WTC11 (cell line): ENCODE measurements around the gene PRR33. TPM values are rescaled to one million over a fixed set of nuclear protein-coding genes. Genes with fewer than 3 reads are reported as not detected.

Experiments
- ATAC-seq: fragments of 200-7000 bp; cut with Tn5 transposase; 2 replicates; pipeline ENCODE4 v1.10.0; 2021; ENCODE audit warnings: mild to moderate bottlenecking, moderate library complexity
- CTCF ChIA-PET: fragments of 300-600 bp; sonication (Branson Sonifier 250); formaldehyde crosslinking; loops from one replicate; lab custom pipeline; 2021; ENCODE audit warnings: antibody characterized with exemption; lab: Charles Lee
- POLR2A ChIA-PET: fragments of 350-600 bp; sonication (Branson Sonifier 250); formaldehyde crosslinking; loops from one replicate; lab custom pipeline; 2021; ENCODE audit warnings: antibody characterized with exemption; lab: Charles Lee
- DNase-seq: peaks from one replicate; pipeline ENCODE4 v3.0.0; 2021; ENCODE audit warnings: low spot score
- H3K27ac Mint-ChIP-seq: 2 replicates; pipeline ENCODE4 v1.8.0; 2021; ENCODE audit warnings: mixed read lengths
- H3K27me3 Mint-ChIP-seq: 2 replicates; pipeline ENCODE4 v1.8.0; 2021; ENCODE audit warnings: low read depth, mild to moderate bottlenecking, moderate library complexity, mixed read lengths
- H3K36me3 Mint-ChIP-seq: 2 replicates; pipeline ENCODE4 v1.8.0; 2021; ENCODE audit warnings: mixed read lengths
- H3K4me1 Mint-ChIP-seq: 2 replicates; pipeline ENCODE4 v1.8.0; 2022; ENCODE audit warnings: mixed read lengths
- H3K4me3 Mint-ChIP-seq: 2 replicates; pipeline ENCODE4 v1.8.0; 2021; ENCODE audit warnings: mild to moderate bottlenecking, moderate library complexity, mixed read lengths
- H3K9me3 Mint-ChIP-seq: 2 replicates; pipeline ENCODE4 v1.8.0; 2021; ENCODE audit warnings: mixed read lengths
- CBFB ChIP-seq: sonication (generic); formaldehyde crosslinking; IDR thresholded peaks from 2 replicates; pipeline ENCODE4 v1.8.1; 2022; ENCODE audit warnings: mild to moderate bottlenecking, low read depth, missing genetic modification reagents
- CREB1 ChIP-seq: sonication (generic); formaldehyde crosslinking; IDR thresholded peaks from 2 replicates; pipeline ENCODE4 v1.8.0; 2023; ENCODE audit warnings: mild to moderate bottlenecking, missing genetic modification reagents
- ELF4 ChIP-seq: sonication (generic); formaldehyde crosslinking; IDR thresholded peaks from 2 replicates; pipeline ENCODE4 v1.8.1; 2022; ENCODE audit warnings: low read depth, mild to moderate bottlenecking, moderate library complexity, missing genetic modification reagents
- EMX1 ChIP-seq: fragments of 250-450 bp; sonication (Bioruptor Pico); IDR thresholded peaks from 2 replicates; pipeline ENCODE4 v1.8.0; 2021; ENCODE audit warnings: mild to moderate bottlenecking
- FOXJ3 ChIP-seq: sonication (generic); formaldehyde crosslinking; IDR thresholded peaks from 2 replicates; pipeline ENCODE4 v1.9.0; 2021; ENCODE audit warnings: missing genetic modification reagents, mild to moderate bottlenecking, borderline replicate concordance
- GRHL2 ChIP-seq: fragments of 250-450 bp; sonication (Bioruptor Pico); IDR thresholded peaks from 2 replicates; pipeline ENCODE4 v1.8.0; 2022; ENCODE audit warnings: mild to moderate bottlenecking, moderate library complexity; ENCODE audit not compliant: insufficient replicate concordance, severe bottlenecking
- GTF2I ChIP-seq: fragments of 250-450 bp; sonication (Bioruptor Pico); conservative IDR thresholded peaks from 2 replicates; pipeline ENCODE4 v1.4.0; 2021; ENCODE audit warnings: mild to moderate bottlenecking
- SMAD3 ChIP-seq: sonication (generic); formaldehyde crosslinking; IDR thresholded peaks from 2 replicates; pipeline ENCODE4 v1.8.0; 2022; ENCODE audit warnings: missing genetic modification reagents, mild to moderate bottlenecking, borderline replicate concordance
- total RNA-seq: library from RNA; stranded (reverse); gene quantifications from 3 replicates; pipeline ENCODE4 v1.2.3, GENCODE V29; 2021
- TF ChIP-seq, protein P1 (sequence below): sonication (generic); formaldehyde crosslinking; IDR thresholded peaks from 2 replicates; pipeline ENCODE4 v1.8.0; 2022; ENCODE audit warnings: missing genetic modification reagents
- TF ChIP-seq, protein P2 (sequence below): sonication (generic); formaldehyde crosslinking; IDR thresholded peaks from 2 replicates; pipeline ENCODE4 v1.8.1; 2023; ENCODE audit warnings: mild to moderate bottlenecking, missing genetic modification reagents
- TF ChIP-seq, protein P3 (sequence below): fragments of 250-450 bp; sonication (Bioruptor Pico); IDR thresholded peaks from 2 replicates; pipeline ENCODE4 v1.8.0; 2021; ENCODE audit warnings: mild to moderate bottlenecking
- TF ChIP-seq, protein P4 (sequence below): sonication (generic); formaldehyde crosslinking; IDR thresholded peaks from 2 replicates; pipeline ENCODE4 v1.8.1; 2022; ENCODE audit warnings: mild to moderate bottlenecking, missing genetic modification reagents, moderate library complexity, borderline replicate concordance
- TF ChIP-seq, protein P5 (sequence below): sonication (generic); formaldehyde crosslinking; IDR thresholded peaks from 2 replicates; pipeline ENCODE4 v1.8.1; 2022; ENCODE audit warnings: missing genetic modification reagents, borderline replicate concordance

PRR33 gene
- total RNA-seq, 1 experiment from 2014 or later, result not detected

DNA sequence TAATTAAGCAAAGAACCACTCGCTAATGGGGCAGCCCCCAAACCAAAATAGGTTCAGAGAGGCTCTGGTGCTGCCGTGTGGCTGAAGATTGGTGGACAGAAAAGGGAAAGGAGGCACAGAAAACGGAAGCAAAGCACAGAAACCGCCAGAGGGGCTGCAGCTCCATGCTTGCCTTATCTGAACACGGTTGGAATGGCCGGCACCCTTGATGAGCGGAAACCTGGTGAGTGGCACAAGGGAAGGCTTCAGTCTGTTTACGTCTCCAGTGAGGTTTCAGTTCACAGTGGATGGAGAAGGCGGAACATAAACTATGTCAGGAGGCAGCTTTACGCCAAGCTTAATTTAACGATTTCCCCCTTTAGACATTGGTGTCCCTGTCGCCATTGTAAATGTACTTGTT, 5.2 kb upstream of the PRR33 start:
- TF ChIP-seq SMAD3 (CRISPR knock-in tag) (no peak), CREB1 (CRISPR knock-in tag) (no peak), ELF4 (CRISPR knock-in tag) (no peak), FOXJ3 (CRISPR knock-in tag) (no peak), CBFB (CRISPR knock-in tag) (no peak), GRHL2 (CRISPR knock-in tag) (no peak), EMX1 (CRISPR knock-in tag) (no peak)
- TF ChIP-seq, protein P1, sequence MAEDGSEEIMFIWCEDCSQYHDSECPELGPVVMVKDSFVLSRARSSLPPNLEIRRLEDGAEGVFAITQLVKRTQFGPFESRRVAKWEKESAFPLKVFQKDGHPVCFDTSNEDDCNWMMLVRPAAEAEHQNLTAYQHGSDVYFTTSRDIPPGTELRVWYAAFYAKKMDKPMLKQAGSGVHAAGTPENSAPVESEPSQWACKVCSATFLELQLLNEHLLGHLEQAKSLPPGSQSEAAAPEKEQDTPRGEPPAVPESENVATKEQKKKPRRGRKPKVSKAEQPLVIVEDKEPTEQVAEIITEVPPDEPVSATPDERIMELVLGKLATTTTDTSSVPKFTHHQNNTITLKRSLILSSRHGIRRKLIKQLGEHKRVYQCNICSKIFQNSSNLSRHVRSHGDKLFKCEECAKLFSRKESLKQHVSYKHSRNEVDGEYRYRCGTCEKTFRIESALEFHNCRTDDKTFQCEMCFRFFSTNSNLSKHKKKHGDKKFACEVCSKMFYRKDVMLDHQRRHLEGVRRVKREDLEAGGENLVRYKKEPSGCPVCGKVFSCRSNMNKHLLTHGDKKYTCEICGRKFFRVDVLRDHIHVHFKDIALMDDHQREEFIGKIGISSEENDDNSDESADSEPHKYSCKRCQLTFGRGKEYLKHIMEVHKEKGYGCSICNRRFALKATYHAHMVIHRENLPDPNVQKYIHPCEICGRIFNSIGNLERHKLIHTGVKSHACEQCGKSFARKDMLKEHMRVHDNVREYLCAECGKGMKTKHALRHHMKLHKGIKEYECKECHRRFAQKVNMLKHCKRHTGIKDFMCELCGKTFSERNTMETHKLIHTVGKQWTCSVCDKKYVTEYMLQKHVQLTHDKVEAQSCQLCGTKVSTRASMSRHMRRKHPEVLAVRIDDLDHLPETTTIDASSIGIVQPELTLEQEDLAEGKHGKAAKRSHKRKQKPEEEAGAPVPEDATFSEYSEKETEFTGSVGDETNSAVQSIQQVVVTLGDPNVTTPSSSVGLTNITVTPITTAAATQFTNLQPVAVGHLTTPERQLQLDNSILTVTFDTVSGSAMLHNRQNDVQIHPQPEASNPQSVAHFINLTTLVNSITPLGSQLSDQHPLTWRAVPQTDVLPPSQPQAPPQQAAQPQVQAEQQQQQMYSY, result no peak
- TF ChIP-seq, protein P2, sequence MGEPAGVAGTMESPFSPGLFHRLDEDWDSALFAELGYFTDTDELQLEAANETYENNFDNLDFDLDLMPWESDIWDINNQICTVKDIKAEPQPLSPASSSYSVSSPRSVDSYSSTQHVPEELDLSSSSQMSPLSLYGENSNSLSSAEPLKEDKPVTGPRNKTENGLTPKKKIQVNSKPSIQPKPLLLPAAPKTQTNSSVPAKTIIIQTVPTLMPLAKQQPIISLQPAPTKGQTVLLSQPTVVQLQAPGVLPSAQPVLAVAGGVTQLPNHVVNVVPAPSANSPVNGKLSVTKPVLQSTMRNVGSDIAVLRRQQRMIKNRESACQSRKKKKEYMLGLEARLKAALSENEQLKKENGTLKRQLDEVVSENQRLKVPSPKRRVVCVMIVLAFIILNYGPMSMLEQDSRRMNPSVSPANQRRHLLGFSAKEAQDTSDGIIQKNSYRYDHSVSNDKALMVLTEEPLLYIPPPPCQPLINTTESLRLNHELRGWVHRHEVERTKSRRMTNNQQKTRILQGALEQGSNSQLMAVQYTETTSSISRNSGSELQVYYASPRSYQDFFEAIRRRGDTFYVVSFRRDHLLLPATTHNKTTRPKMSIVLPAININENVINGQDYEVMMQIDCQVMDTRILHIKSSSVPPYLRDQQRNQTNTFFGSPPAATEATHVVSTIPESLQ (CRISPR knock-in tag), result no peak
- TF ChIP-seq, all 79 proteins: peak for 0
- no peak for DNase-seq
- Mint-ChIP-seq H3K36me3 (no peaks in the 10 kb centered on the region), H3K4me3 (no peak overlapping the region), H3K4me1 (peaks cover 9% of the 10 kb centered on the region), H3K27ac (no peak overlapping the region), H3K27me3 (peaks cover 10% of the 10 kb centered on the region), H3K9me3 (no peaks in the 10 kb centered on the region)
- POLR2A ChIA-PET, result no interaction called here
- ATAC-seq, result no peak
- CTCF ChIA-PET, result interaction anchor here (1.3 to 2.0 kb wide), 3 partner anchors 14 to 105 kb away, joined by 3 to 6 read pairs (median 3); no protein-coding TSS in a partner anchor

DNA sequence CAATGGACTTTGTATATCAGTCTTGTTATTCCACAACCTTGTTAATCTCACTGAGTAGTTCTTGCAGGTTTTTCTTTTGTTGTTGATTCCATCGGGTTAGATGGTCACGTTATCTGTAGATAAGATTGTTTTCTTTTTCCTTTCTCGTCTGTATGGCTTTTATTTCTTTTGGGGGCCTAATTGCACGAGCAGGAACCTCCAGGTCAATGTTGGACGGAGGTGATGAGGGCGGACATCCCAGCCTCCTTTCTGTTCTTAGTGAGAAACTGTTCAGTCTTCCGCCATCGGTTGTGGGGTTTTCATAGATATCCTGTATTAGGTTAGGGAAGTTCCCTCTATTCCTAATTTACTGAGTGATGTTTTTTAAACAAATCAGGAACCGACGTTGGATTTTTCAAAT, 4.8 kb upstream of the PRR33 start:
- H3K27me3 Mint-ChIP-seq, result peaks cover 10% of the 10 kb centered on the region
- POLR2A ChIA-PET, result no interaction called here
- no peaks in the 10 kb centered on the region for H3K36me3 Mint-ChIP-seq
- CTCF ChIA-PET, result interaction anchor here (1.2 to 1.5 kb wide), 2 partner anchors 14 to 20 kb away, joined by 3 read pairs; no protein-coding TSS in a partner anchor
- DNase-seq (no peak), ATAC-seq (no peak)
- H3K4me3 Mint-ChIP-seq, result no peak overlapping the region
- H3K9me3 Mint-ChIP-seq, result no peaks in the 10 kb centered on the region
- peaks cover 5% of the 10 kb centered on the region for H3K4me1 Mint-ChIP-seq
- TF ChIP-seq GTF2I (CRISPR knock-in tag) (no peak), GRHL2 (CRISPR knock-in tag) (no peak)
- TF ChIP-seq, protein P3, sequence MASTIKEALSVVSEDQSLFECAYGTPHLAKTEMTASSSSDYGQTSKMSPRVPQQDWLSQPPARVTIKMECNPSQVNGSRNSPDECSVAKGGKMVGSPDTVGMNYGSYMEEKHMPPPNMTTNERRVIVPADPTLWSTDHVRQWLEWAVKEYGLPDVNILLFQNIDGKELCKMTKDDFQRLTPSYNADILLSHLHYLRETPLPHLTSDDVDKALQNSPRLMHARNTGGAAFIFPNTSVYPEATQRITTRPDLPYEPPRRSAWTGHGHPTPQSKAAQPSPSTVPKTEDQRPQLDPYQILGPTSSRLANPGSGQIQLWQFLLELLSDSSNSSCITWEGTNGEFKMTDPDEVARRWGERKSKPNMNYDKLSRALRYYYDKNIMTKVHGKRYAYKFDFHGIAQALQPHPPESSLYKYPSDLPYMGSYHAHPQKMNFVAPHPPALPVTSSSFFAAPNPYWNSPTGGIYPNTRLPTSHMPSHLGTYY, result no peak
- TF ChIP-seq, protein P4, sequence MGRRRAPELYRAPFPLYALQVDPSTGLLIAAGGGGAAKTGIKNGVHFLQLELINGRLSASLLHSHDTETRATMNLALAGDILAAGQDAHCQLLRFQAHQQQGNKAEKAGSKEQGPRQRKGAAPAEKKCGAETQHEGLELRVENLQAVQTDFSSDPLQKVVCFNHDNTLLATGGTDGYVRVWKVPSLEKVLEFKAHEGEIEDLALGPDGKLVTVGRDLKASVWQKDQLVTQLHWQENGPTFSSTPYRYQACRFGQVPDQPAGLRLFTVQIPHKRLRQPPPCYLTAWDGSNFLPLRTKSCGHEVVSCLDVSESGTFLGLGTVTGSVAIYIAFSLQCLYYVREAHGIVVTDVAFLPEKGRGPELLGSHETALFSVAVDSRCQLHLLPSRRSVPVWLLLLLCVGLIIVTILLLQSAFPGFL, result no peak
- TF ChIP-seq, protein P5, sequence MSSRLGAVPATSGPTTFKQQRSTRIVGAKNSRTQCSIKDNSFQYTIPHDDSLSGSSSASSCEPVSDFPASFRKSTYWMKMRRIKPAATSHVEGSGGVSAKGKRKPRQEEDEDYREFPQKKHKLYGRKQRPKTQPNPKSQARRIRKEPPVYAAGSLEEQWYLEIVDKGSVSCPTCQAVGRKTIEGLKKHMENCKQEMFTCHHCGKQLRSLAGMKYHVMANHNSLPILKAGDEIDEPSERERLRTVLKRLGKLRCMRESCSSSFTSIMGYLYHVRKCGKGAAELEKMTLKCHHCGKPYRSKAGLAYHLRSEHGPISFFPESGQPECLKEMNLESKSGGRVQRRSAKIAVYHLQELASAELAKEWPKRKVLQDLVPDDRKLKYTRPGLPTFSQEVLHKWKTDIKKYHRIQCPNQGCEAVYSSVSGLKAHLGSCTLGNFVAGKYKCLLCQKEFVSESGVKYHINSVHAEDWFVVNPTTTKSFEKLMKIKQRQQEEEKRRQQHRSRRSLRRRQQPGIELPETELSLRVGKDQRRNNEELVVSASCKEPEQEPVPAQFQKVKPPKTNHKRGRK (CRISPR knock-in tag), result no peak
- H3K27ac Mint-ChIP-seq, result no peak overlapping the region
